K562 (cell line): ENCODE measurements around the gene ATP8B4. TPM values are rescaled to one million over a fixed set of nuclear protein-coding genes. Genes with fewer than 3 reads are reported as not detected.

Source experiments
- ATAC-seq: fragments of 200-7000 bp; cut with Tn5 transposase; 3 replicates; pipeline ENCODE4 v1.9.1; 2020; ENCODE audit warnings: moderate library complexity
- BruUV-seq: library from RNA; stranded (reverse); fragments of 400-500 nt; replicated peaks from 2 replicates; lab custom pipeline; 2021; lab: Mats Ljungman, UMichigan
- CTCF ChIA-PET: fragments of 300-600 bp; formaldehyde crosslinking; extraction: SDS; loops from one replicate; lab custom pipeline; 2021; ENCODE audit warnings: low intra/inter-chr PET ratio; lab: Yijun Ruan, JAX
- POLR2A ChIA-PET: fragments of 300-600, 350-650 bp; sonication (Branson Sonifier 250); formaldehyde crosslinking; extraction: SDS; loops from one replicate; lab custom pipeline; 2021; ENCODE audit warnings: antibody characterized with exemption, inconsistent platforms; lab: Yijun Ruan, JAX
- DNase-seq, 4 experiments: peaks; one replicate each; pipeline versions ENCODE4 v3.0.0 to v3.0.0-alpha.2; 2011 to 2018; ENCODE audit warnings: low spot score in 3 of 4, mixed read lengths in 3 of 4; ENCODE audit errors: extremely low read depth in 1 of 4
- FAIRE-seq: peaks from 2 replicates; lab custom pipeline; 2011; peaks lifted over from hg19 to GRCh38; lab: Jason Lieb, UNC
- H2AFZ ChIP-seq: 2 replicates; pipeline ENCODE4 v1.6.0; 2011; ENCODE audit warnings: low read depth, low read length, control low read depth, inconsistent platforms
- H3K27ac ChIP-seq: fragments of 200-600 bp; 3 replicates; pipeline ENCODE4 v1.8.0; 2011; ENCODE audit warnings: low read depth, mild to moderate bottlenecking, control low read depth, inconsistent platforms, low read length, moderate library complexity, mixed read lengths; ENCODE audit errors: extremely low read depth
- H3K27me3 ChIP-seq, 2 experiments: fragments of 300-600 bp in 1 of 2; 2 replicates in 1 of 2; 3 replicates in 1 of 2; pipeline versions ENCODE4 v1.6.0 to v1.8.0; 2011; ENCODE audit warnings: inconsistent platforms in 2 of 2, low read length in 2 of 2, mild to moderate bottlenecking in 1 of 2, mixed read lengths in 1 of 2, moderate library complexity in 1 of 2; ENCODE audit not compliant: control insufficient read depth in 2 of 2, insufficient read depth in 2 of 2
- H3K36me3 ChIP-seq: fragments of 300-600 bp; 3 replicates; pipeline ENCODE4 v1.8.0; 2011; ENCODE audit warnings: mild to moderate bottlenecking, low read length, inconsistent platforms; ENCODE audit not compliant: control insufficient read depth, insufficient read depth
- H3K4me1 ChIP-seq, 2 experiments: fragments of 200-600 bp in 1 of 2; replicated peaks in 1 of 2; 2 replicates in 1 of 2; 3 replicates in 1 of 2; pipeline versions ENCODE4 v1.5.1 to v1.8.0; 2011; ENCODE audit warnings: inconsistent platforms in 2 of 2, low read length in 2 of 2, mild to moderate bottlenecking in 1 of 2, mixed read lengths in 1 of 2, moderate library complexity in 1 of 2; ENCODE audit not compliant: control insufficient read depth in 2 of 2, insufficient read depth in 2 of 2
- H3K4me2 ChIP-seq: 2 replicates; pipeline ENCODE4 v1.6.1; 2011; ENCODE audit warnings: low read length, control low read depth, inconsistent platforms, mixed read lengths; ENCODE audit not compliant: insufficient read depth
- H3K4me3 ChIP-seq: fragments of 200-600 bp; sonication (generic), shearing (Covaris generic); 2 replicates; pipeline ENCODE4 v1.5.1; 2016; ENCODE audit warnings: control low read depth, inconsistent platforms
- H3K79me2 ChIP-seq: fragments of 200-600 bp; 3 replicates; pipeline ENCODE4 v1.8.0; 2011; ENCODE audit warnings: low read length, inconsistent platforms; ENCODE audit not compliant: control insufficient read depth, insufficient read depth
- H3K9ac ChIP-seq, 2 experiments: 2 replicates each; pipeline versions ENCODE4 v1.6.0 to v1.6.1; 2011; ENCODE audit warnings: low read depth in 2 of 2, low read length in 2 of 2, control low read depth in 1 of 2, inconsistent platforms in 1 of 2, mild to moderate bottlenecking in 1 of 2, mixed read lengths in 1 of 2; ENCODE audit not compliant: insufficient read depth in 1 of 2
- H3K9me1 ChIP-seq: one replicate; pipeline ENCODE4 v1.6.0; 2011; ENCODE audit warnings: inconsistent platforms, mild to moderate bottlenecking, low read length, moderate library complexity; ENCODE audit not compliant: control insufficient read depth, insufficient read depth
- H3K9me3 ChIP-seq: replicated peaks from 2 replicates; pipeline ENCODE4 v1.5.1; 2011; ENCODE audit warnings: low read depth, low read length, inconsistent platforms; ENCODE audit not compliant: control insufficient read depth, insufficient read depth
- H4K20me1 ChIP-seq: replicated peaks from 2 replicates; pipeline ENCODE4 v1.6.1; 2011; ENCODE audit warnings: low read length, inconsistent platforms, mixed read lengths; ENCODE audit not compliant: control insufficient read depth, insufficient read depth
- ATF7 ChIP-seq: fragments of 450-650 bp; IDR thresholded peaks from 2 replicates; pipeline ENCODE4 v1.7.1; 2014; ENCODE audit warnings: mild to moderate bottlenecking, moderate library complexity
- COPS2 ChIP-seq: fragments of 450-650 bp; conservative IDR thresholded peaks from 2 replicates; pipeline ENCODE4 v1.6.1; 2016; ENCODE audit warnings: mild to moderate bottlenecking, moderate library complexity
- CREB1 ChIP-seq, 2 experiments: sonication (generic) in 1 of 2; formaldehyde crosslinking in 1 of 2; IDR thresholded peaks; 2 replicates each; pipeline versions ENCODE4 v1.6.1 to v1.8.0; 2012 to 2022; ENCODE audit warnings: inconsistent platforms in 1 of 2, mild to moderate bottlenecking in 1 of 2, missing genetic modification reagents in 1 of 2, moderate library complexity in 1 of 2
- EWSR1 ChIP-seq: fragments of 450-650 bp; IDR thresholded peaks from 2 replicates; pipeline ENCODE4 v1.6.1; 2018; ENCODE audit warnings: borderline replicate concordance, mild to moderate bottlenecking, low read depth, moderate library complexity; ENCODE audit not compliant: partially characterized antibody
- FOXJ2 ChIP-seq: fragments of 200-800 bp; sonication (Bioruptor generic); IDR thresholded peaks from 2 replicates; pipeline ENCODE4 v1.6.1; 2016; ENCODE audit warnings: missing genetic modification characterization, missing compliant biosample characterization
- FOXJ3 ChIP-seq: sonication (generic); formaldehyde crosslinking; IDR thresholded peaks from 2 replicates; pipeline ENCODE4 v1.4.0; 2020; ENCODE audit warnings: mild to moderate bottlenecking, missing genetic modification reagents
- FOXM1 ChIP-seq, 2 experiments: fragments of 450-650 bp in 1 of 2; sonication (generic) in 1 of 2; formaldehyde crosslinking in 1 of 2; IDR thresholded peaks; 2 replicates each; pipeline versions ENCODE4 v1.6.1 to v1.9.0; 2017 to 2022; ENCODE audit warnings: low read depth in 2 of 2, mild to moderate bottlenecking in 2 of 2, missing genetic modification reagents in 1 of 2, moderate library complexity in 1 of 2
- FUS ChIP-seq: fragments of 200-400 bp; formaldehyde crosslinking; optimal IDR thresholded peaks from 2 replicates; pipeline ENCODE3; 2017; ENCODE audit warnings: low read depth, low read length
- GATA2 ChIP-seq: sonication (generic); formaldehyde crosslinking; IDR thresholded peaks from 2 replicates; pipeline ENCODE4 v1.4.0; 2020; ENCODE audit warnings: mild to moderate bottlenecking, missing genetic modification reagents
- GTF2F1 ChIP-seq: IDR thresholded peaks from 2 replicates; pipeline ENCODE4 v1.6.1; 2011; ENCODE audit warnings: low read depth, low read length, improper control_type of control experiment
- KDM4B ChIP-seq, 2 experiments: fragments of 450-650 bp in 1 of 2; sonication (generic) in 1 of 2; IDR thresholded peaks; 2 replicates each; pipeline ENCODE4 v1.6.1; 2016 to 2017; ENCODE audit warnings: borderline replicate concordance in 2 of 2, antibody characterized with exemption in 1 of 2, low read depth in 1 of 2, mild to moderate bottlenecking in 1 of 2
- KDM5B ChIP-seq: fragments of 200-600 bp; sonication (generic); IDR thresholded peaks from 2 replicates; pipeline ENCODE4 v1.6.1; 2012; ENCODE audit warnings: low read depth, mild to moderate bottlenecking, moderate library complexity, low read length, control low read depth, inconsistent platforms; ENCODE audit not compliant: insufficient replicate concordance
- MAFF ChIP-seq: IDR thresholded peaks from 2 replicates; pipeline ENCODE4 v1.6.1; 2012; ENCODE audit warnings: low read length, improper control_type of control experiment
- NFXL1 ChIP-seq: fragments of 450-650 bp; formaldehyde crosslinking; IDR thresholded peaks from 2 replicates; pipeline ENCODE4 v1.4.0; 2021; ENCODE audit warnings: mild to moderate bottlenecking
- PCBP1 ChIP-seq: fragments of 200-400 bp; formaldehyde crosslinking; IDR thresholded peaks from 2 replicates; pipeline ENCODE4 v1.6.1; 2018; ENCODE audit warnings: mild to moderate bottlenecking, low read depth, low read length; ENCODE audit not compliant: poor library complexity, severe bottlenecking
- POLR2AphosphoS2 ChIP-seq: IDR thresholded peaks from 2 replicates; pipeline ENCODE4 v1.6.1; 2012; ENCODE audit warnings: low read length, improper control_type of control experiment
- PYGO2 ChIP-seq: fragments of 450-650 bp; IDR thresholded peaks from 2 replicates; pipeline ENCODE4 v1.6.1; 2016; ENCODE audit warnings: mild to moderate bottlenecking, missing genetic modification characterization, moderate library complexity, missing compliant biosample characterization
- TEAD4 ChIP-seq, 2 experiments: sonication (generic) in 1 of 2; formaldehyde crosslinking in 1 of 2; IDR thresholded peaks; 2 replicates each; pipeline versions ENCODE4 v1.6.1 to v1.8.0; 2012 to 2022; ENCODE audit warnings: borderline replicate concordance in 1 of 2, inconsistent platforms in 1 of 2, low read length in 1 of 2, mild to moderate bottlenecking in 1 of 2, missing genetic modification reagents in 1 of 2
- ZFX ChIP-seq: sonication (generic); formaldehyde crosslinking; IDR thresholded peaks from 2 replicates; pipeline ENCODE4 v1.8.0; 2022; ENCODE audit warnings: mild to moderate bottlenecking, missing genetic modification reagents, moderate library complexity
- ZNF699 ChIP-seq: fragments of 250-450 bp; sonication (Bioruptor Pico); IDR thresholded peaks from 2 replicates; pipeline ENCODE4 v1.8.0; 2021; ENCODE audit warnings: mild to moderate bottlenecking, moderate library complexity; ENCODE audit not compliant: insufficient replicate concordance
- ZNF778 ChIP-seq: fragments of 450-650 bp; formaldehyde crosslinking; IDR thresholded peaks from 2 replicates; pipeline ENCODE4 v1.4.0; 2020; ENCODE audit warnings: mild to moderate bottlenecking, moderate library complexity
- WGBS: fragments of 100-300 bp; shearing (Covaris generic); methylation state at CpG from one replicate; pipeline ENCODE4 v1.1.6; 2016; ENCODE audit warnings: low coverage, mixed read lengths; ENCODE audit not compliant: insufficient coverage; ENCODE audit errors: missing lambda C conversion rate; 5-methylcytosine and 5-hydroxymethylcytosine counted together
- in situ Hi-C: fragments of 300-500 bp; cut with MboI; formaldehyde crosslinking; loops from 4 replicates; pipeline ENCODE4 v1.15.0; 2018; ENCODE audit warnings: inconsistent platforms, mixed read lengths
- intact Hi-C: fragments of 100-400 bp; cut with micrococcal nuclease; formaldehyde crosslinking; loops from 2 replicates; pipeline ENCODE4 v1.14.2; 2022
- polyA plus RNA-seq, 8 experiments: library from polyadenylated mRNA; depleted of rRNA in 4 of 8; stranded (reverse) in 5 of 8; unstranded in 3 of 8; fragments of >200 nt; fragmentation: Nextera tagmentation in 2 of 8; fragmentation: Illumina TruSeq in 1 of 8; extraction: Ambion mirVana in 2 of 8; extraction: Trizol in 1 of 8; gene quantifications; 2 replicates each; pipeline versions ENCODE4 v1.2.1 to v1.2.3, GENCODE V29; 2011 to 2014; ENCODE audit warnings: inconsistent platforms in 1 of 8, missing spikeins in 1 of 8
- total RNA-seq, 7 experiments: library from RNA; depleted of rRNA in 6 of 7; stranded (reverse); fragments of >200 nt in 6 of 7; fragmentation: Illumina TruSeq in 2 of 7; extraction: Trizol in 2 of 7; gene quantifications; 2 replicates each; pipeline versions ENCODE4 v1.2.1 to v1.2.3, GENCODE V29; 2011 to 2021; ENCODE audit warnings: low replicate concordance in 1 of 7
- TF ChIP-seq, protein P1 (sequence below): IDR thresholded peaks from 2 replicates; pipeline ENCODE4 v1.6.1; 2011; ENCODE audit not compliant: insufficient read length; ENCODE audit errors: extremely low read depth
- TF ChIP-seq, protein P2 (sequence below), 2 experiments: fragments of 450-650 bp in 1 of 2; sonication (generic) in 1 of 2; formaldehyde crosslinking; conservative IDR thresholded peaks; 2 replicates each; pipeline versions ENCODE4 v1.4.0 to v1.8.1; 2020 to 2022; ENCODE audit warnings: mild to moderate bottlenecking in 1 of 2, missing genetic modification reagents in 1 of 2

ATP8B4 gene
- total and polyA plus RNA-seq, 9 of the 15 experiments (the other 6 are each of a cell fraction or from before 2014, with no cell fraction given): 0.14 to 2.5 (median 0.44) TPM

DNA sequence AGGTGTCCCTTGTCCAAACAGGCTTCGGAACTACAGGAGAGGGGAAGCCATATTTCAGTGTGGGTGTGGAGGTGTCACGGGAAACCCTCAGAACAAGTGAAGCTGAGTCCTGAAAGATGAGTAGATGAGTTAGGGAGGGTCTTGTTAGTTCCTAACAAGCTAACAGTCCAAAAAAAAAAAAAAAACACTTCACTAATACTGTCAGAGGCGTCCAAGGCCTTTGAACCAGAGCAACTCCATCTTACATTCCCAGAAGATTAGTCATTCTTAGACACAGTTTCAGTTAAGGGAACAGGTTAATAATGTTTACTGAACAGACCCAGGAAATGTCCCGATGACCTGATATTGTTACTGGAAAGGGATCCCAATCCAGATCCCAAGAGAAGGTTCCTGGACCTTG lies 7.0 kb upstream of the ATP8B4 start:
- 26% methylated on average over 4 of the region's 4 CpGs for WGBS
- H4K20me1 ChIP-seq: no peaks in the 10 kb centered on the region
- no peaks in the 10 kb centered on the region for H3K9me3 ChIP-seq
- ChIA-PET CTCF (no interaction called here), POLR2A (no interaction called here)
- H3K4me1 ChIP-seq: no peaks in the 10 kb centered on the region
- H3K36me3 ChIP-seq: no peaks in the 10 kb centered on the region
- H3K4me3 ChIP-seq: no peak overlapping the region
- in situ Hi-C loops (loop anchor here (25.0 kb wide), 1 partner anchor 1764 kb away; no protein-coding TSS in a partner anchor), intact Hi-C loops (no loop called here)
- no TSS peak for BruUV-seq
- H3K4me2 ChIP-seq: no peak overlapping the region
- no peak overlapping the region for H3K27ac ChIP-seq
- no peak for DNase-seq
- no peak overlapping the region for H3K9ac ChIP-seq
- H3K27me3 ChIP-seq: no peaks in the 10 kb centered on the region
- H2AFZ ChIP-seq: peak overlapping the region; percentile 29; the same call in 1 of the 2 replicates
- no peak for ATAC-seq
- no peak for FAIRE-seq
- H3K79me2 ChIP-seq: no peaks in the 10 kb centered on the region
- no peaks in the 10 kb centered on the region for H3K9me1 ChIP-seq
- TF ChIP-seq, protein P1, sequence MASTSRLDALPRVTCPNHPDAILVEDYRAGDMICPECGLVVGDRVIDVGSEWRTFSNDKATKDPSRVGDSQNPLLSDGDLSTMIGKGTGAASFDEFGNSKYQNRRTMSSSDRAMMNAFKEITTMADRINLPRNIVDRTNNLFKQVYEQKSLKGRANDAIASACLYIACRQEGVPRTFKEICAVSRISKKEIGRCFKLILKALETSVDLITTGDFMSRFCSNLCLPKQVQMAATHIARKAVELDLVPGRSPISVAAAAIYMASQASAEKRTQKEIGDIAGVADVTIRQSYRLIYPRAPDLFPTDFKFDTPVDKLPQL: no peak
- TF ChIP-seq ZNF778 (CRISPR knock-in tag): no peak
- no peak for TF ChIP-seq FOXJ2 (tag)
- TF ChIP-seq POLR2AphosphoS2: no peak
- TF ChIP-seq ZNF699 (CRISPR knock-in tag): no peak
- no peak for TF ChIP-seq KDM5B
- TF ChIP-seq FOXJ3 (CRISPR knock-in tag): no peak
- no peak for TF ChIP-seq ZFX (CRISPR knock-in tag)
- TF ChIP-seq MAFF: no peak
- TF ChIP-seq EWSR1: no peak
- no peak for TF ChIP-seq GATA2
- no peak for TF ChIP-seq PCBP1
- TF ChIP-seq, protein P2, sequence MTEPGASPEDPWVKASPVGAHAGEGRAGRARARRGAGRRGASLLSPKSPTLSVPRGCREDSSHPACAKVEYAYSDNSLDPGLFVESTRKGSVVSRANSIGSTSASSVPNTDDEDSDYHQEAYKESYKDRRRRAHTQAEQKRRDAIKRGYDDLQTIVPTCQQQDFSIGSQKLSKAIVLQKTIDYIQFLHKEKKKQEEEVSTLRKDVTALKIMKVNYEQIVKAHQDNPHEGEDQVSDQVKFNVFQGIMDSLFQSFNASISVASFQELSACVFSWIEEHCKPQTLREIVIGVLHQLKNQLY (CRISPR knock-in tag; conservative IDR thresholded peaks at IDR 0.05): no peak
- no peak for TF ChIP-seq ATF7
- TF ChIP-seq TEAD4 (IDR thresholded peaks at IDR 0.05; ENCODE audit: low read length): no peak
- TF ChIP-seq TEAD4 (CRISPR knock-in tag; IDR thresholded peaks at IDR 0.05; ENCODE audit: borderline replicate concordance): no peak
- no peak for TF ChIP-seq COPS2
- peak; percentile 33; the same call in 1 of the 2 replicates for TF ChIP-seq PYGO2 (tag)
- no peak for TF ChIP-seq FOXM1 (IDR thresholded peaks at IDR 0.05; ENCODE audit: low read depth)
- TF ChIP-seq FOXM1 (CRISPR knock-in tag; IDR thresholded peaks at IDR 0.05; ENCODE audit: low read depth): no peak
- no peak for TF ChIP-seq KDM4B (IDR thresholded peaks at IDR 0.05; ENCODE audit: borderline replicate concordance in 2 of 2, low read depth in 1 of 2)
- TF ChIP-seq NFXL1 (CRISPR knock-in tag): no peak
- no peak for TF ChIP-seq CREB1 (IDR thresholded peaks at IDR 0.05)
- no peak for TF ChIP-seq CREB1 (CRISPR knock-in tag; IDR thresholded peaks at IDR 0.05)
- TF ChIP-seq GTF2F1: no peak
- TF ChIP-seq FUS: no peak
